Activated CD4-positive, alpha-beta memory T cell treated with anti-CD3 and anti-CD28 coated beads for 36 hours (primary cell): Measurements from ENCODE around the gene ASPG. TPM values are rescaled to one million over a fixed set of nuclear protein-coding genes. Genes with fewer than 3 reads are reported as not detected.

ENCODE experiments used
- CTCF ChIA-PET: fragments of 350-600 bp; sonication (Branson Sonifier 250); formaldehyde crosslinking; loops from one replicate; lab custom pipeline; 2021; ENCODE audit warnings: antibody characterized with exemption, inconsistent platforms; lab: Charles Lee
- POLR2A ChIA-PET: fragments of 350-600 bp; sonication (Branson Sonifier 250); formaldehyde crosslinking; loops from one replicate; lab custom pipeline; 2021; ENCODE audit warnings: antibody characterized with exemption; lab: Charles Lee
- DNase-seq: peaks from one replicate; pipeline ENCODE4 v3.0.0-alpha.2; 2020
- H3K27ac Mint-ChIP-seq: one replicate; pipeline ENCODE4 v1.8.0; 2021; ENCODE audit warnings: mixed read lengths
- H3K27me3 Mint-ChIP-seq: one replicate; pipeline ENCODE4 v1.8.0; 2021; ENCODE audit warnings: mixed read lengths
- H3K36me3 Mint-ChIP-seq: one replicate; pipeline ENCODE4 v1.8.0; 2021; ENCODE audit warnings: mixed read lengths
- H3K4me1 Mint-ChIP-seq: one replicate; pipeline ENCODE4 v1.8.0; 2021; ENCODE audit warnings: low read depth, mixed read lengths
- H3K4me3 Mint-ChIP-seq: one replicate; pipeline ENCODE4 v1.8.0; 2021; ENCODE audit warnings: mild to moderate bottlenecking, mixed read lengths
- H3K9me3 Mint-ChIP-seq: one replicate; pipeline ENCODE4 v1.8.0; 2021; ENCODE audit warnings: mixed read lengths
- intact Hi-C: fragments of 100-400 bp; cut with micrococcal nuclease; formaldehyde crosslinking; loops from one replicate; pipeline ENCODE4 v1.15.1; 2023
- total RNA-seq, 2 experiments: library from RNA; stranded (reverse); gene quantifications; one replicate each; pipeline ENCODE4 v1.2.3, GENCODE V29; 2021

Gene ASPG
- total RNA-seq, 2 experiments from 2014 or later: not detected

DNA sequence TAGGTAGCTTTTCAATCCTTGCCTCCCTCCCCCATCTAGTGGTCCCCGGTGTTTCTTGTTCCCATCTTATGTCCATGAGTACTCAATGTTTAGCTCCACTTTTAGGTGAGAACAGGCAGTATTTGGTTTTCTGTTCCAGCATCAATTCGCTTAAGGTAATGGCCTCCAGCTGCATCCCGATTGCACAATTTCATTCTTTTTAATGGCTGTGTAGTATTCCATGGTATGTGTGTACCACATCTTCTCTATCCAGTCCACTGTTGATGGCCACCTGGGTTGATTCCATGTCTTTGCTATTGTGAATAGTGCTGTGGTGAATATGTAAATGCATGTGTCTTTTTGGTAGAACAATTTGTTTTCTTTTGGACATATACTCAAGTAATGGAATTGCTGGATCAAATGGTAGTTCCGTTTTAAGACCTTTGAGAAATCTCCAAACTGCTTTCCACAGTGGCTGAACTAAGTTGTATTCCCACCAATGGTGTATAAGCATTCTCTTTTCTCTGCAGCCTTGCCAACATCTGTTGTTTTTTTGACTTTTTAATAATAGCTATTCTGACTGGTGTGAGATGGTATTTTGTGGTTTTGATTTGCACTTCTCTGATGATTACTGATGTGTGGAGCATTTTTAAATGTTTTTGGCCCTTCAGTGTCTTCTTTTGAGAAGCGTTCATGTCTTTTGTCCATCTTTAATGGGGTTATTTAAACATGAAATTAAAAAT is 34.2 kb upstream of the ASPG start:
- no peaks in the 10 kb centered on the region for H3K4me1 Mint-ChIP-seq
- CTCF ChIA-PET: interaction anchor here (1.6 kb wide), 1 partner anchor 27 kb away, joined by 4 read pairs; no protein-coding TSS in a partner anchor

DNA sequence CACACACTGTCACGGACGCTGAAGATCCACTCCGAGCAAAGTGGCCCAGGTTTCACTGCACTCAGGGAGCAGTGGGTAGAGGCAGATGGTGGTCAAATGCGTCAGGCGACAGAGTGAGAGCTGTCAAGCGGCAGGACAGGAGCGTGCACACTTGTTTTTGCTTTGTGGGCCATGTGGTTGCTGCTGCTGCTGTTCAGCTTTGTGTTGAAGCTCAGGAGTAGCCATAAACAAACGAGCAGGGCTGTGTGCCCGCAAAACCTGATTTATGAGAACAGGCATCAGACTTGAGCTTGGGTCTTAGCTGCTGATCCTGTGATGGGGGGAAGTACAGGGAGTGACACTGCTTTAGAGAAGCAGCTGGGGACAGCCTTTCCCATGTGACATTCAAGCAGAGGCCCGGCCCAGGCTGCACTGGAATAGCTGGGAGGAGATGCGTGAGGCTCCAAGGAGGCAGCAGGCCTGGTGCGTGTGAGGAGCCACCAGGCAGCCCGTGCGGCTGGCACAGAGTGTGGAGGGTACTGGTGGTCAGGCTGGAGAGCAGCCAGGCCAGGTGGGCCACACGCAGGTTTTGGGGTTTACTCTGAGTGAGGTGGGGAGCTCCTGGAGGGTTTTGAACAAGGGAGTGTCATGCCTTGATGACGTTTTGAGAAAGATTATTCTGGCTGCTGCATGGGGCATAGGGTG is 31.1 kb upstream of the ASPG start:
- Mint-ChIP-seq H3K9me3 (no peaks in the 10 kb centered on the region), H3K4me1 (no peaks in the 10 kb centered on the region), H3K27ac (no peak overlapping the region), H3K4me3 (no peak overlapping the region), H3K27me3 (peaks cover 11% of the 10 kb centered on the region), H3K36me3 (no peaks in the 10 kb centered on the region)
- no peak for DNase-seq
- intact Hi-C loops: no loop called here
- CTCF ChIA-PET: no interaction called here
- POLR2A ChIA-PET: no interaction called here

More for the DNA sequence above, 34.2 kb upstream of the ASPG start:
- no peaks in the 10 kb centered on the region for H3K9me3 Mint-ChIP-seq
- H3K27me3 Mint-ChIP-seq: peaks cover 8% of the 10 kb centered on the region
- H3K4me3 Mint-ChIP-seq: no peak overlapping the region
- intact Hi-C loops: no loop called here
- POLR2A ChIA-PET: no interaction called here
- no peak for DNase-seq
- no peaks in the 10 kb centered on the region for H3K36me3 Mint-ChIP-seq
- no peak overlapping the region for H3K27ac Mint-ChIP-seq

DNA sequence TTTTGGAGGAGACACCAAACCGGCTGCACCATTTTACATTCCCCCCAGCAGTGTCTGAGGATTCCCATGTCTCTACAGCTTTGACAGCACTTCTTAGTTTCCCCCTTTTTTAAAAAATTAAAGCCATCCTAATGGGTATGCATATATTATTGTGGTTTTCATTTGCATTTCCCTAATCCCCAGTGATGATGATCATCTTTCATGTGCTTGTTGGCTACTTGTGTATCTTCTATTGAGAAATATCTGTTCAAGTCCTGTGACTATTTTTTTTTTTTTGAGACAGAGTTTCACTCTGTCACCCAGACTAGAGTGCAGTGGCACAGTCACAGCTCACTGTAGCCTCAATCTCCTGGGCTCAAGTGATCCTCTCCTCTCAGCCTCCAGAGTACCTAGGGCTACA is 23.2 kb upstream of the ASPG start:
- ChIA-PET CTCF (no interaction called here), POLR2A (no interaction called here)
- peaks cover 5% of the 10 kb centered on the region for H3K9me3 Mint-ChIP-seq
- intact Hi-C loops: no loop called here
- no peaks in the 10 kb centered on the region for H3K4me1 Mint-ChIP-seq
- peaks cover 39% of the 10 kb centered on the region for H3K27me3 Mint-ChIP-seq
- no peak overlapping the region for H3K4me3 Mint-ChIP-seq
- no peak for DNase-seq
- H3K27ac Mint-ChIP-seq: no peak overlapping the region
- no peaks in the 10 kb centered on the region for H3K36me3 Mint-ChIP-seq

DNA sequence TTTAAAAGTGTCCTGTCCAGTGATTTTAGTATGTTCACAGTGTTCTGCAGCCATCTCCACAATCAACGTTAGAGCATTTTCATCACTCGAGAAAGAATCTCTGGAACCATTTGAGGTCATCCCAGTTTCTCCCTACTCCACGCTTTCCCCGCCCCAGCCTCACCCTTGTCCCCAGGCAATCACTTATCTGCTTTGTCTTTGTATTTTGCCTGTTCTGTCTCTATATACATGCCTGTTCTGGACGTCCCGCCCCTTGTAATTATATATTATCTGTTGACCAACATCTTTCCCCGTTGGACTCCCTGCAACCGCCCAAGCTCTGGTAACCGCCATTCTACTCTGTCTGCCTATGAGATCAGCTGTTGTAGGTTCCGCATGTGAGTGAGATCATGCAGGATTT is 21.5 kb upstream of the ASPG start:
- H3K27me3 Mint-ChIP-seq: peaks cover 42% of the 10 kb centered on the region
- intact Hi-C loops: no loop called here
- POLR2A ChIA-PET: no interaction called here
- no peaks in the 10 kb centered on the region for H3K36me3 Mint-ChIP-seq
- peaks cover 9% of the 10 kb centered on the region for H3K9me3 Mint-ChIP-seq
- CTCF ChIA-PET: interaction anchor here (2.4 kb wide), 1 partner anchor 14 kb away, joined by 12 read pairs; no protein-coding TSS in a partner anchor
- DNase-seq: no peak
- no peaks in the 10 kb centered on the region for H3K4me1 Mint-ChIP-seq
- H3K4me3 Mint-ChIP-seq: no peak overlapping the region
- H3K27ac Mint-ChIP-seq: no peak overlapping the region

DNA sequence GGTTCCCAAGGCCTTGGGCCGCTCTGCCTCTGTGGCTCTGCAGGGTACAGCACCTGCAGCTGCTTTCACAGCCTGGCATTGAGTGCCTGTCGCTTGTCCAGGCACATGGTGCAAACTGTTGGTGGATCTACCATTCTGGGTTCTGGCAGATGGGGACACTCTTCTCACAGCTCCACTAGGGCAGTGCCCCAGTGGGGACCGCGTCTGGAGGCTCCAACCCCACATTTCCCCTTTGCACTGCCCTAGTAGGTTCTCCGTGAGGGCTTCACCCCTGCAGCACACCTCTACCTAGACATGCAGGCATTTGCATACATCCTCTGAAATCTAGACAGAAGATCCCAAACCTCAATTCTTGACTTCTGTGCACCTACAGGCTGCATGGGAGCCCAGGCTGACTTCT is 19.2 kb upstream of the ASPG start:
- H3K27me3 Mint-ChIP-seq: peaks cover 46% of the 10 kb centered on the region
- DNase-seq: no peak
- POLR2A ChIA-PET: no interaction called here
- H3K4me1 Mint-ChIP-seq: no peaks in the 10 kb centered on the region
- intact Hi-C loops: no loop called here
- CTCF ChIA-PET: no interaction called here
- H3K9me3 Mint-ChIP-seq: peaks cover 9% of the 10 kb centered on the region
- no peaks in the 10 kb centered on the region for H3K36me3 Mint-ChIP-seq
- no peak overlapping the region for H3K27ac Mint-ChIP-seq
- H3K4me3 Mint-ChIP-seq: no peak overlapping the region

DNA sequence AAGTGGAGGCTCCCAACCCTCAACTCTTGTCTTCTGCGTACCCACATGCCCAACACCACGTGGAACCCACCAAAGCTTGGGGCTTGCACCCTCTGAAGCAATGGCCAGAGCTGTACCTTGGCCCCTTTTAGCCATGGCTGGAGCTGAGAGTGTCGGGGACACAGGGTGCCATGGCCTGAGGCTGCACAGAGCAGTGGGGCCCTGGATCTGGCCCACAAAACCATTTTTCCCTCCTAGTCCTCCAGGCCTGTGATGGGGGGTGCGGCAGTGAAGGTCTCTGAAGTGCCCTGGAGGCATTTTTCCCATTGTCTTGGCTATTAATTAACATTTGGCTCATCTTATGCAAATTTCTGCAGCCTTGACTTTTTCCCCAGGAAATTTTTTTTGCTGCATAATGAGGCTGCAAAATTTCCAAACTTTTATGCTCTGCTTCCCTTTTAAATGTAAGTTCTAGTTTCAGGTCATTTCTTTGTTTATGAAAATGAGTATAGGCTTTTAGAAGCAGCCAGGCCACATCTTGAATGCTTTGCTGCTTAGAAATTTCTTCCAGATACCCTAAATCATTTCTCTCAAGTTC is 18.7 kb upstream of the ASPG start:
- H3K4me1 Mint-ChIP-seq: no peaks in the 10 kb centered on the region
- ChIA-PET POLR2A (no interaction called here), CTCF (no interaction called here)
- peaks cover 9% of the 10 kb centered on the region for H3K9me3 Mint-ChIP-seq
- H3K27me3 Mint-ChIP-seq: peaks cover 46% of the 10 kb centered on the region
- H3K36me3 Mint-ChIP-seq: no peaks in the 10 kb centered on the region
- DNase-seq: no peak
- H3K4me3 Mint-ChIP-seq: no peak overlapping the region
- intact Hi-C loops: no loop called here
- H3K27ac Mint-ChIP-seq: no peak overlapping the region

DNA sequence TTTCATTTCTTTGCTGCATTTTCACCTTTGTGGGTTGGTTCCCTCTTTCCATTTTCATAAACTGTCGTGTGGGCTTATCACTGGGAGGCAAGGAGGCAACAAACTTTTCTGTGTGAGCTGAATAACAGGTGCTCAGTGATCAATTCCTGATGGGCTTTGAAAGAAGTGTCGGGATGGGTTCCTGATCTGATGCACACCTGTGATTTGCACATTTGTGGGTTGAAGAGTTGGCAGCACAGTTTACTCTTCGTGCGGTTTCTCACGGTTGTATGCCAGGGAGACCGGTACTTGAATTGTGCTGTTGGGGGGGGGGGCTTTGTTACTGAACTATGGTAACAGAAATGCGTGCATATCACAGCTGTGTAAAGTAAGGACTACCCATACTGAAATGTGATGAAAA is 16.0 kb upstream of the ASPG start:
- Mint-ChIP-seq H3K4me3 (no peak overlapping the region), H3K36me3 (peaks cover 4% of the 10 kb centered on the region), H3K9me3 (peaks cover 23% of the 10 kb centered on the region), H3K27ac (no peak overlapping the region), H3K27me3 (peaks cover 29% of the 10 kb centered on the region), H3K4me1 (no peaks in the 10 kb centered on the region)
- CTCF ChIA-PET: interaction anchor here (1.1 to 1.5 kb wide), 2 partner anchors 8 to 19 kb away, joined by 3 to 5 read pairs; no protein-coding TSS in a partner anchor
- no peak for DNase-seq
- intact Hi-C loops: no loop called here
- POLR2A ChIA-PET: no interaction called here

DNA sequence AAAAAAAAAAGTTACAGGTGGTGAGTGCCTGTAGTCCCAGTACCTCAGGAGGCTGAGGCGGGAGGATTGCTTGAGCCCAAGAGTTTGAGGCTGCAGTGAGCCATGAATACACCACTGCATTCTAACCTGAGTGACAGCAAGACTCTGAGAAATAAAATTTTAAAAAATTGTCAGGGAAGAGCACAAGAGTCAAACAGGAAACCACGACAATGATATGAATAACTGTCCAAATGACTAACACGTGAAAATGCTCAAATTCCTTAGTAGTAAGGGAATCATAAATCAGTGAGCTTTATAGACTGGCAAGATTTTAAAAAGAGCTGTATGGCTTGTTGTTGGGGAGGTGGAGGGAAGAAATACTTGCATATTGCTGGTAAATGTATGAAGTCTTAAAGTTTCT is 12.9 kb upstream of the ASPG start:
- CTCF ChIA-PET: no interaction called here
- H3K27me3 Mint-ChIP-seq: peaks cover 7% of the 10 kb centered on the region
- intact Hi-C loops: no loop called here
- DNase-seq: no peak
- no peak overlapping the region for H3K4me3 Mint-ChIP-seq
- H3K36me3 Mint-ChIP-seq: peaks cover 4% of the 10 kb centered on the region
- no peak overlapping the region for H3K27ac Mint-ChIP-seq
- peaks cover 7% of the 10 kb centered on the region for H3K4me1 Mint-ChIP-seq
- POLR2A ChIA-PET: interaction anchor here (0.6 kb wide), 1 partner anchor 133 kb away, joined by 3 read pairs; no protein-coding TSS in a partner anchor
- H3K9me3 Mint-ChIP-seq: peaks cover 15% of the 10 kb centered on the region

DNA sequence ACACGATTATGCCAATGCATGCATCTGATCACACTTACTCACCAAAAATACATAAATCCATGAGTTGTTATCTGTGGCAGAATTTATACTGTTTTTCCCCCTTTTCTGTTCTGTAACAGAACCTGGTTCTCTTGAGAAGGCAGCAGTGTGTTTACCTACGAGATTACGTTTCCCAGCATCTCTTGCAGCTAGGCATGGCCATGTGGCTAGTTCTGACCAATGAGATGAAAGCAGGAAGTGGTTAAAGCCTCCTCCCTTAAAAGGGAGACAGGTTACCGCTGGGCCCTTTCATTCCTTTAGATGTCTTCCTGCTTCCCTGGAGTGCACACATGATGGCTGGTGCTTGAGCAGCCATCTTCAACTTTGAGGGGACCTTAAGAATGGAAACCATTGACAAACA is 11.7 kb upstream of the ASPG start:
- Mint-ChIP-seq H3K27me3 (peaks cover 6% of the 10 kb centered on the region), H3K9me3 (peaks cover 14% of the 10 kb centered on the region), H3K4me3 (no peak overlapping the region), H3K27ac (no peak overlapping the region), H3K4me1 (peaks cover 17% of the 10 kb centered on the region), H3K36me3 (peaks cover 4% of the 10 kb centered on the region)
- no peak for DNase-seq
- CTCF ChIA-PET: no interaction called here
- POLR2A ChIA-PET: no interaction called here
- intact Hi-C loops: no loop called here

DNA sequence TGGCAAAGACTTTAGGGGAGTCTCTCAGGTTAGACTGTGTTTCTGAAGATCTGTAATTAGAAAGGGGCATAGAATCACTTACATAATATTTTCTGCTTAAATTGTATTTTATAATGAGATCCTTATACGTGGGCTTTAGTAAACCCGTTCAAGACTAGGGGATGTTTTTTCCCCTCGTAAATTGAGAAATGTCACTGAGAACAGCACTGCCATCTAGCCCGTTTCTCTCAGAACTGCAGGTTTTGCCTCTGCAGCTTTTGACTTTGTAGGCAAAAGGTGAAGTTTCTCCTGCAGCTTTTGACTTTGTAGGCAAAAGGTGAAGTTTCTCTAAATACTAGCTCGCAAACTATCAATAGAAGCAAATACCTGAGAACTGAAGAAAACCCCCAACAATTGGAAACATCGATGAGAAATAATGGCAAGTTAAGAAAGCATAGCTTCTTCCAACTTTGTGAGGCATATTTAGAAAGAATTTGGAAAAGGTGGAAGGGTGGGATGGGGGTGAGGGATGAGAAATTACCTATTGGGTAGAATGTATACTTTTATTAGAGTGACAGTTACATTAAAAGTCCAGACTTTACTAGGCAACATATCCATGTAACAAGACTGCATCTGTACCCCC is 9.9 kb upstream of the ASPG start:
- Mint-ChIP-seq H3K36me3 (peaks cover 4% of the 10 kb centered on the region), H3K4me3 (no peak overlapping the region), H3K9me3 (peaks cover 14% of the 10 kb centered on the region), H3K27me3 (no peaks in the 10 kb centered on the region), H3K27ac (no peak overlapping the region), H3K4me1 (peaks cover 18% of the 10 kb centered on the region)
- POLR2A ChIA-PET: no interaction called here
- CTCF ChIA-PET: interaction anchor here (0.7 to 3.0 kb wide), 7 partner anchors 9 to 488 kb away, joined by 3 to 29 read pairs (median 3); no protein-coding TSS in a partner anchor
- DNase-seq: no peak
- intact Hi-C loops: no loop called here

DNA sequence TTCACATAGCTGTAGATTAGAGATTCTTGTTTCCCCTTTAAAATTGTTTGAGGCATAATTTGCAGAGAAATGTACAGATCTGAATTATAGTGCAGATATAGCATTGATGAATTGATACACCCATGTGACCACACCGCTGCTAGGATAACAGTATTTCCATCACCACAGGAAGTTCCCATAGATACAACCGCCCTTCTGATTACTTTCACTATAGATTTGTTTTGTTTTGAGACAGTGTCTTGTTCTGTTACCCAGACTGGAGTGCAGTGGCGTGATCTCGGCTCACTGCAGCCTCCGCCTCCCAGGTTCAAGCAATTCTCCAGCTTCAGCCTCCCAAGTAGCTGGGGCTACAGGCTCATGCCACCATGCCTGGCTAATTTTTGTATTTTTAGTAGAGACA is 8.8 kb upstream of the ASPG start:
- Mint-ChIP-seq H3K4me3 (no peak overlapping the region), H3K9me3 (peaks cover 14% of the 10 kb centered on the region), H3K36me3 (peaks cover 4% of the 10 kb centered on the region), H3K27me3 (no peaks in the 10 kb centered on the region), H3K4me1 (peaks cover 18% of the 10 kb centered on the region), H3K27ac (no peak overlapping the region)
- CTCF ChIA-PET: interaction anchor here (0.9 to 3.0 kb wide), 7 partner anchors 8 to 560 kb away, joined by 3 to 29 read pairs (median 7); no protein-coding TSS in a partner anchor
- POLR2A ChIA-PET: no interaction called here
- intact Hi-C loops: no loop called here
- peak; percentile 33 for DNase-seq

DNA sequence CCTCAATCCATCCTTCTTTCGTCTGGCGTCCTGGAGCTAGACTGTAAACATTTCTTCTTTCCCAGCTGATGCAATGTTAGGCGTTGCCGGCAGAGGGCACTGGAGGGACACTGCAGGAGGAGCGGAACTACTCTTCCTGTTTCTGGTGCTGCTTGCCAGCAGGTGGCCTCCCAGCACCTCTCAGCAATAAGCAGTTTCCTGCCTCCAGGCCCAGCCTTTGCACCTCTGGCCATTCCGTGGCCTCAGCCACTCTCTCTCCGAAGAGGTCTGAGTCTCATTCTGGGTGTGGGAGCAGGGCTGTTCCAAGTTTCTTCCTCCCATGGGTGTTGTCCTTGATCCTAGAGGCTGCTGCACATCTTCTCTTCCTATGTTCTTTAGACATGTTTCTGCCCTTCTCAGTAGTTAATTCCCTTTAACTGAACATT is 7.5 kb upstream of the ASPG start:
- POLR2A ChIA-PET: interaction anchor here (0.6 kb wide), 1 partner anchor 377 kb away, joined by 3 read pairs; no protein-coding TSS in a partner anchor
- H3K27ac Mint-ChIP-seq: peak overlapping the region; percentile 3
- intact Hi-C loops: loop anchor here (1.0 kb wide), 1 partner anchor 53 kb away; no protein-coding TSS in a partner anchor
- peaks cover 9% of the 10 kb centered on the region for H3K9me3 Mint-ChIP-seq
- DNase-seq: peak; percentile 92
- H3K4me1 Mint-ChIP-seq: peaks cover 18% of the 10 kb centered on the region
- no peaks in the 10 kb centered on the region for H3K27me3 Mint-ChIP-seq
- H3K4me3 Mint-ChIP-seq: no peak overlapping the region
- H3K36me3 Mint-ChIP-seq: peaks cover 2% of the 10 kb centered on the region
- CTCF ChIA-PET: interaction anchor here (0.6 to 3.0 kb wide), 32 partner anchors 8 to 562 kb away, joined by 3 to 29 read pairs (median 5); no protein-coding TSS in a partner anchor
